Measurements from ENCODE around the gene TGFB2.

DNA sequence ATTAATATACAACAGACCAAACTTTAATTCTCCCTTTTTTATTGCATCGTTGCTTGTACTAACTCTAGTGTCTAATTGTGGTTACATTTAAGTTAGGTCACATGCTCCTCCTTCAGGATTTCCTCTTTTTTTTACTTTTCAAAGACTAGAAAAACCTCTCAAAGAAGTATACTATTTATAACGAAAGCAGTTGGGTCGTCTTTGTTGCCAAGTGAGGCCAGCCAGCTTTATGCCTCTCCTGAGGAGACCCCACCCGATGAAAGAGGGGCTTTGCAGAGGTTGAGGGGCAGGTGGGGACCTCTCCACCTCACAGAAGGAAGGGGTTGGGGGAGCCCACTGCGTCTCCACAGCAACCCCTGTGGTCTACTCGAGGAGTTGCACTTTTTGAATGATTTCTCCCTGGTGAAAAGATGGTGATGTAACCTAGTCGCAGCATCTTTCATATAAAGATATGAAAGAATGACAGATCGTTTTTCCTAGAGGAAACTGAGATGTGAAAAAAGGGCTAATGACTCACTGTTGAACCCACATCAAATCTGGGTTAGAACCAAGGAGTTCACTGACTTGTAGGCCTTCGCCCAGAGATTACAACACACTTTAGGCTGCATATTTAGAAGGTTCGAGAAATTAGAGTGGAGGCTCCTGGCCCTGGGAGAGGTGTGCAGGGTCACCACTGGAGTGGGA, 6.4 kb downstream of the TGFB2 start:
- TF ChIP-seq, protein P1, sequence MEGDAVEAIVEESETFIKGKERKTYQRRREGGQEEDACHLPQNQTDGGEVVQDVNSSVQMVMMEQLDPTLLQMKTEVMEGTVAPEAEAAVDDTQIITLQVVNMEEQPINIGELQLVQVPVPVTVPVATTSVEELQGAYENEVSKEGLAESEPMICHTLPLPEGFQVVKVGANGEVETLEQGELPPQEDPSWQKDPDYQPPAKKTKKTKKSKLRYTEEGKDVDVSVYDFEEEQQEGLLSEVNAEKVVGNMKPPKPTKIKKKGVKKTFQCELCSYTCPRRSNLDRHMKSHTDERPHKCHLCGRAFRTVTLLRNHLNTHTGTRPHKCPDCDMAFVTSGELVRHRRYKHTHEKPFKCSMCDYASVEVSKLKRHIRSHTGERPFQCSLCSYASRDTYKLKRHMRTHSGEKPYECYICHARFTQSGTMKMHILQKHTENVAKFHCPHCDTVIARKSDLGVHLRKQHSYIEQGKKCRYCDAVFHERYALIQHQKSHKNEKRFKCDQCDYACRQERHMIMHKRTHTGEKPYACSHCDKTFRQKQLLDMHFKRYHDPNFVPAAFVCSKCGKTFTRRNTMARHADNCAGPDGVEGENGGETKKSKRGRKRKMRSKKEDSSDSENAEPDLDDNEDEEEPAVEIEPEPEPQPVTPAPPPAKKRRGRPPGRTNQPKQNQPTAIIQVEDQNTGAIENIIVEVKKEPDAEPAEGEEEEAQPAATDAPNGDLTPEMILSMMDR (IDR thresholded peaks at IDR 0.05 in 2 of 3, conservative IDR thresholded peaks at IDR 0.05 in 1 of 3; ENCODE audit: borderline replicate concordance in 1 of 3, insufficient read depth in 1 of 3, low read depth in 2 of 3, low read length in 2 of 3) = peak in 2 of 3 experiments; percentile 23 to 37; a peak in 3 of 6 replicates
- no peak for TF ChIP-seq POLR2AphosphoS5 (IDR thresholded peaks at IDR 0.05; ENCODE audit: low read depth, low read length)
- TF ChIP-seq POLR2A (IDR thresholded peaks at IDR 0.05; ENCODE audit: borderline replicate concordance, extremely low read depth, insufficient read depth, insufficient read length) = no peak
- TF ChIP-seq EGR1 (IDR thresholded peaks at IDR 0.05; ENCODE audit: low read depth) = no peak
- no peak for TF ChIP-seq YY1 (IDR thresholded peaks at IDR 0.05; ENCODE audit: extremely low read depth, insufficient replicate concordance, low read depth, low read length)
- TF ChIP-seq SP1 (IDR thresholded peaks at IDR 0.05; ENCODE audit: low read depth) = no peak
